Colonic mucosa (tissue), 4 donors: Measurements from ENCODE around the gene IFT43. TPM values are rescaled to one million over a fixed set of nuclear protein-coding genes. Genes with fewer than 3 reads are reported as not detected.
A peak's percentile ranks its signal among the peaks of the same experiment; 100 is the strongest.

Experiments used
- DNase-seq: peaks from one replicate; pipeline ENCODE4 v3.0.0-alpha.2; 2020
- H3K27ac ChIP-seq: fragments of 200-600 bp; one replicate; pipeline ENCODE4 v1.8.0; 2021
- H3K27me3 ChIP-seq: fragments of 200-600 bp; one replicate; pipeline ENCODE4 v1.8.0; 2021
- H3K36me3 ChIP-seq: fragments of 200-600 bp; one replicate; pipeline ENCODE4 v1.8.0; 2021
- H3K4me1 ChIP-seq: fragments of 200-600 bp; one replicate; pipeline ENCODE4 v1.8.0; 2021; ENCODE audit warnings: mild to moderate bottlenecking
- H3K4me3 ChIP-seq: fragments of 200-600 bp; one replicate; pipeline ENCODE4 v1.8.0; 2021
- H3K9ac ChIP-seq, 2 donors: one replicate each; pipeline ENCODE4 v1.7.0; 2013; ENCODE audit warnings: control low read depth in 2 of 2, low read depth in 2 of 2, low read length in 2 of 2
- H3K9me3 ChIP-seq: fragments of 200-600 bp; one replicate; pipeline ENCODE4 v1.8.0; 2021
- intact Hi-C: fragments of 100-400 bp; cut with DNase I; formaldehyde crosslinking; loops from one replicate; pipeline ENCODE4 v1.14.1; 2022
- total RNA-seq, 2 donors: library from RNA; stranded (reverse); fragmentation: NEBNext Ultra II Directional in 1 of 2; extraction: Animal tissue kit (Norgen Biotek cat#: 25700) in 1 of 2; gene quantifications; one replicate each; pipeline ENCODE4 v1.2.1, GENCODE V29; 2021
- TF ChIP-seq, protein P1 (sequence below): fragments of 200-600 bp; IDR thresholded peaks from one replicate; pipeline ENCODE4 v1.8.0; 2022; ENCODE audit warnings: antibody characterized with exemption, mild to moderate bottlenecking
- donor health status: healthy.
- donor health status: DM: no; HTN: no; CAD: no.
- donor health status: DM: no; HTN: no; CAD: no.

IFT43 gene
- 10 to 100 TPM; 26.5 to 26.6 TPM for total RNA-seq

DNA sequence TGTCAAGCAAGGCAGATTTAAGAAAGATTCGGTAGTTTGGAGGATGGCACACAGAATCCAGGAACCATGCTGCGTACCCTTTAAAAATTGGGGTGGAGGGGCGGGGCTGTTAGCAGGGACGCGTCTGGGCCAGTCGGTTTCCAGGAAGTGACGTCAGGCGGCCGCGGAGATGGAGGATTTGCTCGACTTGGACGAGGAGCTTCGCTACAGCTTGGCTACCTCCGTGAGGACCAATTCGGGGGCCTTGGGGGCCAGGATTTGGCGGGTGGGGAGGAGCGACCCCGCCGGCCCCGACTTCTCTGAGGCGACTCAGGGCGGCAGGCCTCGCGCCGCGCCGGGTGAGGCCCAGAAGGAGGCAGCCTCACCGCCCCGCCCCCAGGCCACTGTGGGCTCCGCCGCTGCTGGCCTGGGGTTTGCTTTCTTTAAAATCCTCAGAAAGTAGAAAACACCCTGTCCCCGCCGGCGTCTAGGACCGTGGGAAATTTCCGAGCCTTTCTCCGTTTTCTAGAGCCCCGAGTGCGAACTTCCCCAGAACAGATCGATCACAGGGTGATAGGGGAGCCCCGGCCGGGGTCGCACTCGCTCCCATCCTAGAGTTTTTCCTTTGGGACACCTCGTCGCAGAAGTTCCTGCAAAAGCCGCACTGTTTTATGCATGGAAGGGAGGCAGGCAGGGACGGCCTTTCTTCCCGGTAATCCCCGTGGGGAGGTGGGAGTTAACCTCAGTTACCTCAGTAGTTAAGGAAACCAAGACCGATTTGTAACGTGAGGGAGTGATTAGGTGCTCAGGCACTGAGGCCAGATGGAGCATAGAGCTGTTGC lies at the start of gene IFT43:
Gene IFT43, plus strand, starts transcription at position 146 of the 821 bp plus-strand sequence. Its CDS starts 24 bp downstream, at position 170.
- Histone ChIP-seq H3K4me3 (peak within 1 kb of the TSS; percentile 97), H3K9me3 (no peaks in the 10 kb centered on the region), H3K27ac (peak within 1 kb of the TSS; percentile 68), H3K9ac (peak within 1 kb of the TSS; percentile 81 to 96), H3K36me3 (no peaks in the 10 kb centered on the region), H3K4me1 (peaks cover 10% of the 10 kb centered on the region), H3K27me3 (no peaks in the 10 kb centered on the region)
- TF ChIP-seq, protein P1, sequence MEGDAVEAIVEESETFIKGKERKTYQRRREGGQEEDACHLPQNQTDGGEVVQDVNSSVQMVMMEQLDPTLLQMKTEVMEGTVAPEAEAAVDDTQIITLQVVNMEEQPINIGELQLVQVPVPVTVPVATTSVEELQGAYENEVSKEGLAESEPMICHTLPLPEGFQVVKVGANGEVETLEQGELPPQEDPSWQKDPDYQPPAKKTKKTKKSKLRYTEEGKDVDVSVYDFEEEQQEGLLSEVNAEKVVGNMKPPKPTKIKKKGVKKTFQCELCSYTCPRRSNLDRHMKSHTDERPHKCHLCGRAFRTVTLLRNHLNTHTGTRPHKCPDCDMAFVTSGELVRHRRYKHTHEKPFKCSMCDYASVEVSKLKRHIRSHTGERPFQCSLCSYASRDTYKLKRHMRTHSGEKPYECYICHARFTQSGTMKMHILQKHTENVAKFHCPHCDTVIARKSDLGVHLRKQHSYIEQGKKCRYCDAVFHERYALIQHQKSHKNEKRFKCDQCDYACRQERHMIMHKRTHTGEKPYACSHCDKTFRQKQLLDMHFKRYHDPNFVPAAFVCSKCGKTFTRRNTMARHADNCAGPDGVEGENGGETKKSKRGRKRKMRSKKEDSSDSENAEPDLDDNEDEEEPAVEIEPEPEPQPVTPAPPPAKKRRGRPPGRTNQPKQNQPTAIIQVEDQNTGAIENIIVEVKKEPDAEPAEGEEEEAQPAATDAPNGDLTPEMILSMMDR = no peak
- peak; percentile 96 for DNase-seq
- intact Hi-C loops = no loop called here

DNA sequence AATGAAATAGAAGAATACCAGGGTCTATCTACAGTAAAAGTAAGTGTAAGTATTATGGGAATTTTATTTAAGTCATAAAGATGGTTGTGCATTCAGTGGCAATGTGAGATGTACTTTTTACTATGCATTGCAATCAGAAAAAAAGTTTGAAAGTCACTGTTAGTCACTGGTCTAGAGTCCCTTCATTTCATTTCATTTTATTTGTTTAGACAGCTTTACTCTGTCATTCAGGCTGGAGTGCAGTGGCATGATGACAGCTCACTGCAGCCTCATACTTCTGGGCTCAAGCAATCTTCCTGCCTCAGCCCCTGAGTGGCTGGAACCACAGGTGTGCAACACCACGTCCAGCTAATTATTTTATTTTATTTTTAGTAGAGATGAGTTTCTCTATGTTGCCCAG lies 46.4 kb upstream of the IFT43 start:
- no peak for DNase-seq
- TF ChIP-seq, protein P1 = no peak
- Histone ChIP-seq H3K9ac (no peak overlapping the region), H3K27me3 (no peaks in the 10 kb centered on the region), H3K9me3 (no peaks in the 10 kb centered on the region), H3K4me3 (no peak overlapping the region), H3K4me1 (no peaks in the 10 kb centered on the region), H3K36me3 (no peaks in the 10 kb centered on the region), H3K27ac (no peak overlapping the region)
- intact Hi-C loops = no loop called here

DNA sequence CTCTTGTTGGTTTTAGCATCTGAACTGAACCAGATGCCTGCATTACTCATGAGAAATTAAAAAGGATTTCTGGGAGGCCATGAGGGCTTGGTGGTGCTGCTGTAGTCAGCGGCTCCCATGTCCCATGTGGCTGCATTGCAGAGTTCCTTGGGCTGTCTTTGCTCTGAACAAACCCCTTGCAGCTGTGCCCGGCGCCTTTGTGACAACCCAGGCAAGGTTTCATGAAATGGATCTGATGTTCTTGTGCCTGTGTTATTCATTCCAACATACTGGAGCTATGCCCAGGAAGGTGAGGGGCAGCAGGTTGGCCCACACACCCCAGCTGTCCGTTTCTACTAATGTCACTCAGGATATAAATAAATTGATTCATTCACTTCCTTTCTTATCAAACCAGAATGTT lies 44.5 kb upstream of the IFT43 start:
- TF ChIP-seq, protein P1 = no peak

DNA sequence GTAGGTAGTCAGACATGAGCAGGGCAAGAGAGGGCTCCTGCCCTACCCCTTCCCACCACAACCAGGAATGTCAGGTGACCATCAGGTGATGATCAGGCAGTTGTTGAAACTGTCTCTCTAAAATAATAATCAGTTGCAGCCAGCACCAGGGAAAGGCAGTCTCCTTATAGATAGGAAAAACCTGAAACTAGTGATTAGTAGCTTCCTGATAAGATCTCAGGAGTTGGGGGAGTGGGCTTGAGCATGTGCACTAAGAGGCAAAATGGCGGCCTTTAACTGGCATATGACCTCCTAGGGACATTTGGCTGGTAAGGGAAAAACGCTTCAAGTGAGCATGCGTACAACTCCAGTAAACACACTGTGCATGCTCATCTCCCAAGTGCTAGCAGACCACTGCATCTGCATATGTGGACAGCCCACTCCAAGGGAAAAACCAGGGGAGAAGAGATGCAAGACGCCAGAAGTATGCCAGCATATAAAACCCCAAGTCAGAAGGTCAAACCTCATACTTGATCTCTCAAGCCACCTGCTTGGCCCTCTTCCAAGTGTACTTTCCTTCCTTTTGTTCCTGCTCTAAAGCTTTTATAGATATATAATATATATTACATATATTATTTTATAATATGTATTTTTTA lies 40.8 kb upstream of the IFT43 start:
- TF ChIP-seq, protein P1 = no peak
- Histone ChIP-seq H3K9ac (no peak overlapping the region), H3K9me3 (no peaks in the 10 kb centered on the region)

More for the DNA sequence above, 44.5 kb upstream of the IFT43 start:
- no peaks in the 10 kb centered on the region for H3K4me1 ChIP-seq
- H3K27me3 ChIP-seq = no peaks in the 10 kb centered on the region
- no peak overlapping the region for H3K9ac ChIP-seq
- H3K4me3 ChIP-seq = no peak overlapping the region
- H3K9me3 ChIP-seq = no peaks in the 10 kb centered on the region
- DNase-seq = no peak
- intact Hi-C loops = no loop called here
- no peak overlapping the region for H3K27ac ChIP-seq
- H3K36me3 ChIP-seq = no peaks in the 10 kb centered on the region

DNA sequence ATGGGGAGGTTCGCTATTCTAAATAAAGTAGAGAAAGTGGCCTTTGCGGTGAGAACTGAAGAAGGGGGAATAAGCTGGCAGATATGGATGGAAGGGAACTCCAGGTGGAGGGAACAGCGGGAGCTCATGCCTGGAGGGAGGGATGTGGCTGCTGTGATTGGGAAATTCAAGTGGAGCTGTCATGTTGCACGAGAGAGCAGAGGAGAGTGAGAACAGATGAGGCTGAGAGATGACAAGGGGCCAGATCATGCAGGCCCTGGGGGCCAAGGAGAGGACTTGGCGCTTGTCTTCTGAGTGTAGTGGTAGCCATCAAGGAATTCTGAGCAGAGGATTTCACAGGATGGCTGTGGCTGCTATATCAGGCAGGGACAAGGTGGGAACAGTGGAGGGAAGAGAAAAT lies 38.8 kb upstream of the IFT43 start:
- Histone ChIP-seq H3K4me3 (no peak overlapping the region), H3K27ac (no peak overlapping the region), H3K27me3 (no peaks in the 10 kb centered on the region), H3K9ac (no peak overlapping the region), H3K36me3 (no peaks in the 10 kb centered on the region), H3K4me1 (no peaks in the 10 kb centered on the region), H3K9me3 (no peaks in the 10 kb centered on the region)
- intact Hi-C loops = no loop called here
- TF ChIP-seq, protein P1 = no peak
- DNase-seq = no peak

More for the DNA sequence above, 40.8 kb upstream of the IFT43 start:
- H3K27me3 ChIP-seq = no peaks in the 10 kb centered on the region
- H3K4me1 ChIP-seq = no peaks in the 10 kb centered on the region
- no peak for DNase-seq
- H3K4me3 ChIP-seq = no peak overlapping the region
- intact Hi-C loops = no loop called here
- H3K27ac ChIP-seq = no peak overlapping the region
- no peaks in the 10 kb centered on the region for H3K36me3 ChIP-seq
